HuH-7.5 (cell line): ENCODE data around the gene NAIP.
"Not testable (repeated sequence)": the region's sequence is repeated elsewhere in the genome, so short reads cannot be mapped to it uniquely, and the experiment has no call there.

Experiments used
- DNase-seq: peaks from one replicate; pipeline ENCODE4 v3.0.0; 2011; ENCODE audit warnings: low spot score

NAIP gene

DNA sequence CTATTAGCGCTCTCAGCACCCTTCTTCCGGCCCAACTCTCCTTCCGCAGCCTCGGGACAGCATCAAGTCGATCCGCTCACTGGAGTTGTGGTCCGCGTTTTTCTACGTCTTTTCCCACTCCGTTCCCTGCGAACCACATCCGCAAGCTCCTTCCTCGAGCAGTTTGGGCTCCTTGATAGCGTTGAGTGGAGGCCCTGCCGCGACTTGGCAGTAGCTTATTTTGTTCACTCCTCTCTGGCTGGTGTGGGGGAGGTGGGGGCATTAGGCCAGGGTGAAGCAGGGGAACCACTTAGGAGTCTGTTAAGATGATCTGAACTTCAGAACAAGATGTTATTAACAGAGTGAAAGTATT is 100.0 kb downstream of the NAIP start:
- DNase-seq: not testable (repeated sequence)
